Measurements from ENCODE around the gene AKAP1.

GRCh38 chr17:57132663-57133062 lies 47.6 kb downstream of the AKAP1 start:
- TF ChIP-seq CTCF (IDR thresholded peaks at IDR 0.05) (no peak), POLR2A (IDR thresholded peaks at IDR 0.05) (no peak)
